Mucosa of rectum (tissue), 2 donors: Measurements from ENCODE around the gene TSSC4.
A peak's percentile ranks its signal among the peaks of the same experiment; 100 is the strongest.

ENCODE experiments used
- H3K27ac ChIP-seq, 2 donors: one replicate each; pipeline ENCODE4 v1.7.0; 2013; ENCODE audit warnings: inconsistent platforms in 2 of 2, low read depth in 2 of 2, low read length in 2 of 2
- H3K27me3 ChIP-seq, 2 donors: one replicate each; pipeline ENCODE4 v1.7.0; 2013; ENCODE audit warnings: low read length in 2 of 2; ENCODE audit not compliant: control insufficient read depth in 2 of 2, insufficient read depth in 2 of 2
- H3K36me3 ChIP-seq, 2 donors: one replicate each; pipeline ENCODE4 v1.7.0; 2013; ENCODE audit warnings: low read length in 2 of 2; ENCODE audit not compliant: control insufficient read depth in 2 of 2, insufficient read depth in 2 of 2
- H3K4me1 ChIP-seq, 2 donors: one replicate each; pipeline ENCODE4 v1.7.0; 2013; ENCODE audit warnings: low read length in 2 of 2, mild to moderate bottlenecking in 1 of 2; ENCODE audit not compliant: control insufficient read depth in 2 of 2, insufficient read depth in 2 of 2
- H3K4me3 ChIP-seq, 2 donors: one replicate each; pipeline ENCODE4 v1.7.0; 2013; ENCODE audit warnings: low read length in 2 of 2
- H3K9ac ChIP-seq, 2 donors: one replicate each; pipeline ENCODE4 v1.7.0; 2013; ENCODE audit warnings: low read length in 2 of 2, low read depth in 1 of 2, mild to moderate bottlenecking in 1 of 2
- H3K9me3 ChIP-seq, 2 donors: one replicate each; pipeline ENCODE4 v1.7.0; 2013; ENCODE audit warnings: low read length in 2 of 2; ENCODE audit not compliant: control insufficient read depth in 2 of 2
- donor health status: healthy.
- donor health status: Normal muscosa, but diverticular disease.

Gene TSSC4

DNA sequence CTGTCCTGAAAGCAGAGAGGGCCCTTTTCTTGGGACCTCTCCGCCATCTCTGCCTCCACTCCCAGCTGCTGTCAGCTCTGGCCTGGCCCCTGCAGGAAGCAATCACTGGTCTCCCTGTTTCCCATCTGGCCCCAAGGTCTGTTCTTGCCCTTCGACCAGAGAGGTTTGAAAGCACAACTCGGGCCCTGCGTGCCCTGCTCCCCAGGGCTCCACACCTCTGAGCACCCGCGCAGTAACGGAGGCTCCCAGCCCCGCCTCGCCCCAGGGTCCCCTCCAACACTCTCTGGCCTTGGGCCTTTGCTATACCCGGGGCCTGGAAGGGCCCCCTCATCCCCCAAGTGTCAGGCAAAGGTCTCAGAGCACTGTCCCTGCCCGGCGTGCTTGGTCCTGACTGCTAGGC lies 31.2 kb upstream of the TSSC4 start:
- no peaks in the 10 kb centered on the region for H3K9me3 ChIP-seq
- H3K4me3 ChIP-seq = no peak overlapping the region
- H3K27ac ChIP-seq = no peak overlapping the region
- no peak overlapping the region for H3K9ac ChIP-seq
- no peaks in the 10 kb centered on the region for H3K27me3 ChIP-seq
- no peaks in the 10 kb centered on the region for H3K4me1 ChIP-seq
- H3K36me3 ChIP-seq = no peaks in the 10 kb centered on the region

DNA sequence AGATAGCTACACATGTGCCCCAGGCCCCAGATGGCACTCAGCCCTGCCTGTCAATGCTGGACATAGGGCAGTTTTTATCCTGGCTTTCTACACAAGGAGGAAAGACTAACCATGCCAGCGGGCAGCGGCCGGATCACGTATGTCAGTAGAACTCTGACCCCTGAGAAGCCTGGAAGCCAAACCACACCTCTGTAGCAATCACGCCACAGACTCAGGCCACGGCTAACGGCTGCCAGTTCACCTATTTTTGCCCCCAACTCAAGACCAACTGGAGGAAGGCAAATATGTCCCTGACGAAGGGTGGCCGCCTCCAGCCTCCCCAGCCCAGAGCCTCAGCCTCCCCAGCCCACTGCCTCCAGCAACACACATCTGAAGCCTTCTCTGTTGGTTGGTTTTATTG lies 30.7 kb upstream of the TSSC4 start:
- no peaks in the 10 kb centered on the region for H3K9me3 ChIP-seq
- no peaks in the 10 kb centered on the region for H3K27me3 ChIP-seq
- no peak overlapping the region for H3K4me3 ChIP-seq
- no peak overlapping the region for H3K9ac ChIP-seq
- no peak overlapping the region for H3K27ac ChIP-seq
- no peaks in the 10 kb centered on the region for H3K4me1 ChIP-seq
- no peaks in the 10 kb centered on the region for H3K36me3 ChIP-seq

DNA sequence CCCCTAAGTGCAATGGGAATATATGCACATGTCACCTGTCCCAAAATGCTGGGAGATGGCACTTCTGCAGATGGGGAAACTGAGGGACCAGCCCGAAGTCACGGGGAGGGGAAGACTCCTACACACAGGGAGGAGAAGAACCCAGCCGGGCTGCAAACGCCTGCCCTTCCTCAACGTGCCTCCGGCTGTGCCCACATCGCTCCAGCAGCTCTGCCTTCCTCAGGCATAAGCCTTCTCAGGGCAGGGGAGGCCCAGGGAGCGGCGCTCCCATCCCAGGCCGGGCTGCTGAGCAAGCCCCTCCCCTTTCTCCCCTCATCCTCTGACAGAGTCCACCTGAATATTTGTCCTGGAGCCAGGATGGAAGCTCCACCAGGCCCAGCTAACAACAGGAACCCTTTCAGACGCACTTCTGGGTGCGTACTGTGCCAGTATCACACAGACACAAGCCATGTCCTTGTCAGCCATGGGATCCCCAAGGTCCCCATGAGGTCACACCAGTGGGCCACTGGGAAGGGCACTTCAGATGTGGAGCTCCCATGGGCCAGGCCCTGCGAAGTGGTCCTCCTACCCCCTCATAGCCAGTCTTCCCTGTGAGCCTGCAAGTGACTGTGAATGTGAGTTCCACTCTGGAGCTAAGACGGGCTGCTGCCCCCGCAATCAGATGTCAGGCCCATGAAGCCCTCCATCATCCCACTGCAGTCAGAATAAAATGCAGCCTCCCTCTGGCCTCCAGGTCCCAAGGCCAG lies 25.9 kb upstream of the TSSC4 start:
- H3K4me1 ChIP-seq = peaks cover 16 to 26% of the 10 kb centered on the region in 2 donors
- no peak overlapping the region for H3K27ac ChIP-seq
- no peak overlapping the region for H3K9ac ChIP-seq
- H3K36me3 ChIP-seq = no peaks in the 10 kb centered on the region
- no peaks in the 10 kb centered on the region for H3K9me3 ChIP-seq
- no peak overlapping the region for H3K4me3 ChIP-seq
- no peaks in the 10 kb centered on the region for H3K27me3 ChIP-seq

DNA sequence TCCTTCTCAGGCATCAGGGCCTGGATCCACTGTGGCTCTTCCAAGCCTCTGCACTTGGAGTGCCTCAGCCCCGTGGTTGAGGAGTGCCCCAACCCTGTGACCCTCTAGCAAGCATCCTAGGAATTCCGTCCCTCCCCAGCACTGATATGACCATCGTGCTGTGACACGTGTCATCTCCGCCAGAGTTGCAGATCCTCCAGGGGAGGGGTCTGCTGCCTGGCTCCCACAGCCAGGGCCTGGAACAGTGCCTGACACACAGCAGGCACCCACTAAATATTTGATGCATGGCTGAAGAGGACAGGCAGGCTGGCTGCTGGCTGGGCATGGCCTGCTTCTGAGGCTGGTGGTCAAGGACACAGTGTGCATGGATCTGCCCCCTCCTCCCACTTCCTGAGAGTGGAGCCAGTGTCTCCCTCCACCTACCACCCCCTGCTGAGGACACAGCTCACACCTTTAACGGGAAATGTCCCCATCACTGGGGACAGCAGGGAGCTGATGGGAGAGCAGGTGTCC lies 25.2 kb upstream of the TSSC4 start:
- H3K9ac ChIP-seq = no peak overlapping the region
- no peaks in the 10 kb centered on the region for H3K36me3 ChIP-seq
- no peak overlapping the region for H3K4me3 ChIP-seq
- peaks cover 23 to 33% of the 10 kb centered on the region in 2 donors for H3K4me1 ChIP-seq
- no peaks in the 10 kb centered on the region for H3K27me3 ChIP-seq
- no peaks in the 10 kb centered on the region for H3K9me3 ChIP-seq
- H3K27ac ChIP-seq = no peak overlapping the region

DNA sequence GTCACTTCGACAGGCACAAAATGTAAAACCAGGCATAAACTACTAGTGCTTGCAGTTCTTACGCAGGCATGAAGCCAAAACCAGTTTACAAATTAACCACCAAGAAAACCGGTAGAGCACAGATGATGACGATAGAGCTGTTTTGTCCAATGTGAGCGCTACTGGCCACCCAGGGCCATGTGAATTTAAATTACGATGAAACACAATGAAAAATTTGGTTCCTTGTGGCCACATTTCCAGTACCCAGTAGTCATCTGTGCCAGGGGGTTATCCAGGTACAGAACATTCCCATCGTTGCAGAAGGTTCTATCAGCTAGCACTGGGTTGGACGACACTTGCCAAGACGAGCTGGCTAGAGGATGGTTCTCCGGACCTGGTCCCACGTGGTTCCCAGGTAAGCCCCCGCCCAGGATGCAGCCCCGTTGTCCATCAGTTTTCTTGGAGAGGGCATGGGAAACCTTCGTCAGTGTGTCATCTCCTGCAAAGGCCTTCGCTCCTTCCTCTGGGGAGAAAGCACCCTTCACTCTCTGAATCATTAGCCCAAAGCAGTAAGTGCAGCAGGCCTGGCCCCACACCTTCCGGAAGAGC lies 24.5 kb upstream of the TSSC4 start:
- no peak overlapping the region for H3K27ac ChIP-seq

DNA sequence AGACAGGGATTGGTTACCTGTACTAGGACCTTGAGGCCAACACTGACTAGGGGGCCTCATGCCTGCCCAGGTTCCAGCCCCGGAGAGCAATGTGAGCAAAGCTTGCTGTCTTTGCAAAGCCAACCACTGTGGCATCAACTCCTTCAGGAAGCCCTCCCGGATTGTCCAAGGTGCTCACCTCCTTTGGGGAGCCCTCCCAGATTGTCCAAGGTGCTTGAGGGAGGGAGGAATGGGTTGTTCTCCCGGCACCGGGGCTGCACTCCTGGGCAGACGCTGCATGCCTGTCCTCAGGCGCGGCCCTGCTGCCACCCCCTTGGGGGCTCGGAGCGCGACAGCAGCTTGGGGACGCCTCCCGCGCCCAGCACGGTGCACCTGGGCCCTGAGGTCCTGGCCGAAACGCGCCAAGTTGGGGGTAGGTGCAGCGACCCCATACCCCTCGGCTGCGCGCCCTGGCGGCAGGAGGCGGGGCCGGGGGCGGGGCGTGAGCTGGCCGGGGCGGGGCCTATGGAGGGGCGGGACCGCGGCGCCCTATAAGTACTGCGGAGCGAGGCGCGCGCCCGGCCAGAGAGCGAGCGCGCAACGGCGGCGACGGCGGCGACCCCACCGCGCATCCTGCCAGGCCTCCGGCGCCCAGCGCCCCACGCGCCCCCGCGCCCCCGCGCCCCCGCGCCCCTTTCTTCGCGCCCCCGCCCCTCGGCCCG lies 23.6 kb upstream of the TSSC4 start, which contains the start of gene CD81:
Gene CD81, plus strand, starts transcription at position 560 of the 701 bp plus-strand sequence. CDS start 240 bp downstream, outside the sequence.
- H3K27me3 ChIP-seq = no peaks in the 10 kb centered on the region
- peaks cover 35 to 46% of the 10 kb centered on the region in 2 donors for H3K4me1 ChIP-seq
- H3K4me3 ChIP-seq = peak within 1 kb of the TSS; percentile 66 to 76
- peak within 1 kb of the TSS; percentile 81 to 86 for H3K9ac ChIP-seq
- no peaks in the 10 kb centered on the region for H3K9me3 ChIP-seq
- no peaks in the 10 kb centered on the region for H3K36me3 ChIP-seq
- peak within 1 kb of the TSS; percentile 84 to 91 for H3K27ac ChIP-seq

More for the DNA sequence above, 24.5 kb upstream of the TSSC4 start:
- peaks cover 29 to 40% of the 10 kb centered on the region in 2 donors for H3K4me1 ChIP-seq
- H3K27me3 ChIP-seq = no peaks in the 10 kb centered on the region
- no peak overlapping the region for H3K9ac ChIP-seq
- peak overlapping the region in 1 of 2 donors; percentile 50 for H3K4me3 ChIP-seq
- no peaks in the 10 kb centered on the region for H3K36me3 ChIP-seq
- H3K9me3 ChIP-seq = no peaks in the 10 kb centered on the region

DNA sequence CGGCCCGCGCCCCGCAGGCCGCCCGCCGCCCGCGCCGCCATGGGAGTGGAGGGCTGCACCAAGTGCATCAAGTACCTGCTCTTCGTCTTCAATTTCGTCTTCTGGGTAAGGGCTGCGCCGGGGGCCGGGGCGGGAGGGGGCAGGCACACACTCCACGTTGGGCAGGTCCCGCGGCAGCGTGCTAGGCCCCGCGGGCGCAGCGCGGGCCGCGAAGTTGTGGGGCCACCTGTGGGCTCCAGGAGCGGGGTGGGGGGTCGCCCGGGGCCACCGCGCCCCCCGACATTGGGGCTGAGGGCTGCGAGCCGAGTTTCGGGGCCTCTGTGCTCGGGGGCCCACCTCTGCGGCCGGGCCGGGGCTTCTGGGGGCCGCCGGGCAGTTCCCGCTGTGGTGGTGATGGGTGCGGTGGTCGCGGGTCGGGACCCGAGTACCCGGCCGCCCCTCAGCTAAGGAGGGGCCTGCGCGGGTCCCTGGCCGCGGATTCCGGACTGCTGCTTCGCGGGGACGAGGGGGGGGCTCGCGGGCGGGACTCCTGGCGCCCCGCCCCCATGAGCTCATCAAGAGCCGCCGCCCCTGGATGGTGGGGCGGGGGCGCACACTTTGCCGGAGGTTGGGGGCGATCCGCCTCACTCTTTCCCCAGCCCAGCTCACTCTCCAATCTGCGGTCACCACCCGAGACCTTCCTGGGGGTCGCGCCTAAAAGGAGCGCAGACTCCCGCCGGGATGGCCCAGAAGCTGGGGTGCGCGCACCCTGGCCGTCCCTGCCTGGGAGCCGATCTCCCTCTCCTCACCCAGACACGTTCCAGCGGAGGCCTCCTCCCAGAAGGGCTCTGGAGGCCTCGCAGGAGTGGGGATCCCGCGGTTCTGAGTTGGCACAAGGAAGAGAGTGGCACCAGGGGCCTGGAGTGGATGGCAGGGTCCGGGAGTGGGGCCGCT lies 22.8 kb upstream of the TSSC4 start:
- Histone ChIP-seq H3K27me3 (no peaks in the 10 kb centered on the region), H3K27ac (peak overlapping the region; percentile 84 to 91), H3K36me3 (no peaks in the 10 kb centered on the region), H3K4me1 (peaks cover 44 to 54% of the 10 kb centered on the region in 2 donors), H3K9me3 (no peaks in the 10 kb centered on the region), H3K9ac (peak overlapping the region; percentile 81 to 86), H3K4me3 (peak overlapping the region; percentile 66 to 76)

DNA sequence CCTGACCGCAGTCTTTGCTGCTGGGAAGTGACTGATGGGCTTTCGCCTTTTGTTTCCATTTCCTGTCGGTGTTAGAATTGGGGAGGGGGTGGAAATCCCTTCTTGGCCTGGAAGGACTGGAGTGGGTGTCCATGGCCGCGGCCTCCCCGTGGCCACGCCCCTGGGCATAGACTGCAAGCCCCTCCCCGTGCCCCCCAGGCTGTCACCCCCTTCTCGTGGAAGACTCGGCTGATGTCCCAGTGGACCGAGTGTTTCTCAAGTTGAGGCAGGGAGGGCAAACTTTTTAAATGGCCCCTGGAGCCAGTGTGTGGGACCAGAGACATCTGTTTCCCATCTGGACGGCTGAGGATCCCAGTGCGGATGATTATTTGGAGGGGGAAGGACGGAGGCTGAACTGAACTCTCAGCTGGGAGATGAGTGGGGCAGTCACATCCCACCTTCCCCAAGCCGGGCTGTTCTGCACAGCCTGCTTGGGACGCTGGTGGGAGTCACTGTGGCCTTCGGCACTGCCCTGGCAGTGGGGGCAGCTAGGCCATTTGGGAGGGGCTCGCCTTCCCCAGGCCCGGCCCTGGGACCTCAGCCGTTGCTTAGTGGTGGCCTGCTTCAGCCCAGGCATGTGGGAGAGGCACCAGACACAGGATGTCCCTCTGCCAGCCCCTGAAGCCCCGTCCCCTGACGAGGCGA lies 21.9 kb upstream of the TSSC4 start:
- Histone ChIP-seq H3K4me1 (peaks cover 52 to 61% of the 10 kb centered on the region in 2 donors), H3K27me3 (no peaks in the 10 kb centered on the region), H3K36me3 (no peaks in the 10 kb centered on the region), H3K9me3 (no peaks in the 10 kb centered on the region), H3K27ac (peak overlapping the region; percentile 84 to 91), H3K9ac (peak overlapping the region; percentile 81 to 86), H3K4me3 (peak overlapping the region; percentile 66 to 76)
